ENCODE results near the gene ADARB1.

GRCh38 chr21:45146306-45146705, 71.9 kb downstream of the ADARB1 start:
- no peak for TF ChIP-seq CTCF (conservative IDR thresholded peaks at IDR 0.05)
- TF ChIP-seq ZFX (IDR thresholded peaks at IDR 0.05) = no peak

Measured in C4-2B (cell line).